Measurements from ENCODE around the gene OR6C6. TPM values are rescaled to one million over a fixed set of nuclear protein-coding genes. Genes with fewer than 3 reads are reported as not detected.
"Not testable (repeated sequence)": the region's sequence is repeated elsewhere in the genome, so short reads cannot be mapped to it uniquely, and the experiment has no call there.

Gene OR6C6
- total RNA-seq: not detected
- long read RNA-seq: 0 reads

DNA sequence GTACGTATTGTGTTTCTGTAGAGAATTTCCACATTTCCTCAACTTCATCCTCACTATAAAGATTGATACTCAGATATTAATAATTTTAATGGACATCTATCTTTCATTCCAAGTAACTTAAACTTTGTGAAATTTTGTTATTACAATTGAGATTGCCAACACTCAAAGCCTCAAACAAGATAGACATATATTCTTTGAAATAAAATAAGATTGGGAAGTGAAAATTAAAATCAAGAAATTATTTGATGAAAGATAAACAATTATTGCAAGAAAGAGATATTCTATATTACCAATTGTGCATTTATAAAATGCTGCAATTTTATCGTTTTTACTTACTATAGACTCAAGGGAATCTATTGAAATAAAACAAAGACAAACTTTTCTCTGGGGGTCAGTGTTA, at the start of gene OR6C6:
TSS of gene OR6C6 (minus strand) at position 101 of the 400 bp plus-strand sequence. CDS start 1,337 bp downstream, outside the sequence.
- DNase-seq (no peak), ATAC-seq (no peak)
- intact Hi-C loops (cut with DNase I): no loop called here

- intact Hi-C loops (cut with DNase I): no loop called here
- ATAC-seq (no peak), DNase-seq (no peak)
These were observed 39.6 kb upstream of the OR6C6 start for GRCh38 chr12:55336002-55336401.

DNA sequence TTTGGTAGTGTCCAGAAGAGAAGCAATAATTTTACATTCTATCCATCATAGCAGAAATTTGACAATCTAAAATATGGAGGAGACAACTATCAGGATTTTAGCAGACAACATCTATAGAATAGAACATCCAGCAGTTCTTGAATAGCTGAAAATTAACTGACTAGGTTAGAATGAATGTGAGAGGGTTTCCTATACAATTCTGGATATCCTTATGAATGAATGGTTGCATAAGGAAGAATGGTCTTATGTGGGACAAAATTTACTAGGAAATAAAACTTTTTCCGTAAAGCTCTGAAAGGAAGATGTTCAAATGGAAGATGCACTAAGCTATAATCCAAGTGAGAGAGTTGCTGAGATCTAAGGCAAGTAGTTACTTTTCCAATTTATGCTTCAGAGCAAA, 34.1 kb upstream of the OR6C6 start, which contains the start of gene OR6C3:
TSS of gene OR6C3 (plus strand) at position 301 of the 400 bp plus-strand sequence. CDS start 955 bp downstream, outside the sequence.
- intact Hi-C loops (cut with DNase I): no loop called here
- no peak for ATAC-seq

GRCh38 chr12:55325801-55326200, 29.4 kb upstream of the OR6C6 start:
- intact Hi-C loops (cut with DNase I); DNase-seq; ATAC-seq: not testable (repeated sequence)

More for the DNA sequence above, 34.1 kb upstream of the OR6C6 start, which contains the start of gene OR6C3:
- no peak for DNase-seq

DNA sequence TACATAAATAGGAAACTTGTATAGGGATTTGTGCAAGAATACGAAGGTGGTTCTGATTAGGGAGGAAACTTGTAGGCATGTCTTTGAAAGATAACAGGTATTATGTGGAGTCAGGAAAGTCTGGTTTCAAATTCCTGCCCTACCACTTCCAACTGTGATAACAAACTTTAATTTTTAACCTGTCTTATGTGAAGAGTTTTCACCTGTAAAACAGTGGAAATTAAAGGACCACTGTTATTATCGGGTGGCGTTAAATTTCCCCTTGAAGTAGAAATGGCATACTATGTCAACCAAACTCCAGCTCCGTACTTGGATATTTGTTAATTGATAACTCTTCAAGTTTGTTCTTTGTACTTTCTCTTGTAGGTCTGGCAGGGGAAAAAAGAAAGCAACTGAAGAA, 23.8 kb upstream of the OR6C6 start:
- ATAC-seq: no peak
- no peak for DNase-seq
- intact Hi-C loops (cut with DNase I): no loop called here

DNA sequence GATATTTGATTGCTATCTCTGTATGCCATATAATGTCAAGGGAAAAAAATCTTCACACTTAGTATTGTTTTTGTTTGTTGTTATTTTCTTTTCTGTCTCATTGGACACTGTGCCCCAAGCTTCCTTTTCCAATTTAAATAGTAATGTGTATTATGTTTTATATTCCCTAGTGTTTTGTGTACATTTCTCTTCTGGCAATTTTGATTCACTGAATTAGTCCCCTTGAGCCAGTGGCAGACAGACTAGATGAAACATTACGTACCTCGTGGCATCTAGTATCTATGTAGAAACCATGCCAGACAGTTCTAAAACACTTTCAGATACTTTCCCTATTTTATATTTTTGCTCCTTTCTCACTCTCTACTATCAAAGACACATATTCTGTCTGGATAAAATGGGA, 17.7 kb upstream of the OR6C6 start, which contains the start of gene OR6C1:
TSS of gene OR6C1 (plus strand) at position 301 of the 400 bp plus-strand sequence. CDS start 6,257 bp downstream, outside the sequence.
- intact Hi-C loops (cut with DNase I): no loop called here
- DNase-seq: no peak
- ATAC-seq: no peak

GRCh38 chr12:55289999-55290398, 6.4 kb downstream of the OR6C6 start:
- ATAC-seq: no peak
- DNase-seq: no peak
- intact Hi-C loops (cut with DNase I): no loop called here

- DNase-seq (no peak), ATAC-seq (no peak)
- intact Hi-C loops (cut with DNase I): no loop called here
These were observed 15.4 kb downstream of the OR6C6 start for GRCh38 chr12:55280991-55281390.

DNA sequence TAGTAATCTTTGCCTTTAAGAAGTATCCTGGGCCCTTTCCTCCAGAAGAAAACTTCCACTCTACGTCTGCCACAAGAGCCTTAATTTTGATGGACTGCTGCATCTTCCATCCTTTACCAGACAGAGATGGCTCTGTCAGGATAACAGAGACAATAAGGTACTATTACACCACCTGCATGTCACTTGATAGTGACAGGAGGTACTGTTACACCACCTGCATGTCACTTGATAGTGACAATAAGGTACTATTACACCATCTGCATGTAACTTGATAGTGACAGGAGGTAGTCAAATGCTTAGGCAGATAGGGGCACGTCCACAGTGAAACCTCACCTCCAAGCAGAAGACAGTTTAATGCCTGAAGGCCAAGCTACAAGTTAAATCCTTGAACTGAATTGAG, 38.1 kb downstream of the OR6C6 start:
- intact Hi-C loops (cut with DNase I): no loop called here
- ATAC-seq (no peak), DNase-seq (no peak)

DNA sequence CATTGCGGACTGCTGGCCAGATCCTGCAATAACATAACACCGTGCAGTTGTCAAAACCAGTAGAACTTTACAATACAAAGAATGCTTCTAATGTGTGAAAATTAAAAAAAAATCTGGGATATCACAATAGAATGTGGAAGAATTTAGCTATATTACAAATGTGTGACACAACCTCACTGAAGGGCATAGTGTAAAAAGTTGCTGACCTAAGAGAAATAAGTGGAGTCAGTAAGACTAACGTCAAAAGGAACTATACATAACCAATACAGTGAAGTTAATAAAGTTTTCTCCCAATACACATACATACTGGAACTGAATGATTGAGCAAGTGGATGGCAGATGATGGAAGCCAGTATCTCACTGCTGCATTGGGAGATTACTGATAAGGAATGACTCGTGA, 39.5 kb downstream of the OR6C6 start:
- no peak for DNase-seq
- ATAC-seq: no peak
- intact Hi-C loops (cut with DNase I): no loop called here

- ATAC-seq: no peak
- intact Hi-C loops (cut with DNase I): no loop called here
- DNase-seq: no peak
These were observed 43.1 kb downstream of the OR6C6 start for GRCh38 chr12:55253281-55253680.

DNA sequence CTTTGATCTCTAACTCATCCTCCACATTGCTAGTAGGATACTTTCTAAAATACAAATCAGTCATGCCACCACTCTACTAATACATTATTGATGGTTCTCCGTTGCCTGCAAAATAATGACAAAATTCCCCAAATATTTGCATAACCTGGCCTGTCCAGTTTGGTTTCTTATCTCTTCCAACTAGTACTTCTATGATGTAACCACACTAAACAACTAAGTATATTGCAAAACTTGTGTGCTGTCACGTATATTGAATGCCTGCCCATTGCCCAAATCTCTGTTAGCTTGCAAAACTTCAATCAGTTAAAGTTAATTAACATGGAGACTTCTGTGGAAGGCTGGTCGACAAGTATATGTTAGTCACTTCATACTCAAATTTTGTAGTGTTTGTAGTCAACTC, 45.4 kb downstream of the OR6C6 start:
- no peak for ATAC-seq
- intact Hi-C loops (cut with DNase I): no loop called here
- DNase-seq: no peak

GRCh38 chr12:55246159-55246558, 50.2 kb downstream of the OR6C6 start:
- intact Hi-C loops (cut with DNase I): no loop called here
- DNase-seq: no peak
- no peak for ATAC-seq

GRCh38 chr12:55244309-55244708, 52.1 kb downstream of the OR6C6 start, which contains the start of gene OR6C74:
OR6C74 (plus strand) TSS chr12:55244609; CDS start chr12:55247288, 2,679 bp downstream.
- intact Hi-C loops (cut with DNase I): no loop called here
- DNase-seq: no peak
- ATAC-seq: no peak

Other genes starting within 250 kb of the OR6C6 start
- not detected for gene OR9K2, start 170.2 kb downstream of the OR6C6 start, total RNA-seq
- not detected for gene OR10A7, start 75.5 kb downstream of the OR6C6 start, total RNA-seq
- not detected for gene OR6C74, start 52.0 kb downstream of the OR6C6 start, total RNA-seq
- not detected for gene OR6C1, start 17.8 kb upstream of the OR6C6 start, total RNA-seq
- gene OR6C3, start 34.2 kb upstream of the OR6C6 start, total RNA-seq: not detected
- not detected for gene OR6C75, start 66.4 kb upstream of the OR6C6 start, total RNA-seq
- not detected for gene OR6C65, start 104.0 kb upstream of the OR6C6 start, total RNA-seq
- not detected for gene OR6C76, start 129.7 kb upstream of the OR6C6 start, total RNA-seq
- not detected for gene OR6C2, start 147.5 kb upstream of the OR6C6 start, total RNA-seq
- not detected for gene OR6C70, start 173.6 kb upstream of the OR6C6 start, total RNA-seq
- not detected for gene OR6C68, start 195.8 kb upstream of the OR6C6 start, total RNA-seq